Measurements from ENCODE around the gene NFE2L1. TPM values are rescaled to one million over a fixed set of nuclear protein-coding genes. Genes with fewer than 3 reads are reported as not detected.

NFE2L1 gene
- total and polyA plus RNA-seq, 2 experiments from 2014 or later = 42.4 to 86.4 TPM

DNA sequence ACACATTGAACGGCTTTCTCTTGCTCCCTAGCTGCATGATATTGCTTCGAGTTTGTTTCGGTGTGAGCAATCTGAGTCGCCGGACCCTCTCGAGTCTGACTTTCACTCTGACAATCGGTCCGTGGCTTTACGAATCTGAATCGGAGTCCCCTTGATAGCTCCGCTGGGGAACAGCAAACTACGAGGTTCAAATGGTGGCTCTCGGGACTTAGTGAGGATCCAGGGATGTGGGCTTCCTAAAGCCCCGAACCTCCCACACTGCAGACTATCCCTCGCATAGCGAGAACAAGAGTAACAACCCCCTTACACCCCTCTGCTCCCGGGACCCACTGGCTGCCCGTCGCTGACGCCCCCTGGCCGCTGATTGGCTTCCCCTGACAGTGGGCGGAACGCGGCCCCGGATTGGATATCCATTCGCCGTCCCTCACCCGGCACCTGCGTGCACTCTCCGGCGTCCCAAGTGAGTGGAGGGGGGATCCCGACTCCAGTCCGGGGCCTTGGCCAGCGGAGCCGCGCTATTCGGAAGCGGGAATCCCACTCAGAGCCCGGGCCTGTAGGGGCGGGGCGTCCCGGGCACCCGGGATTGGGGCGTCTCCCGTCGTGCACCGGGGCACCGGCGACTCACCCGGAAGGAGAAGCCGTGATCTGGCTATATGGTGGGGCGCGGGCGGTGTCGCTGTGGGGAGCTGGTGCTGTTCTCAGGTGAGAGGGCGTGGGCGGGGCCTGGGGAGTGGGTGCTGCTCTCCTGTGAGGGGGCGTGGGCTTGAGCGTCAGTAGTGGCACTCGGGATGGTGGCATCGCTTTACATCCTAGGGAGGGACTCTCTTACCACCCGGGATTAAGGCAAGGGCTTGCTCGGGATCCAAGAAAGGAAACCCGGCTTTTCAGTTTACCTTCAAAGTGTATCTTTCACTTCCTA, 59.2 kb downstream of the NFE2L1 start, which contains the start of gene SNX11:
TSS of gene SNX11 (plus strand) at position 630 of the 919 bp plus-strand sequence. CDS start 4,278 bp downstream, outside the sequence.
- Histone ChIP-seq H3K79me2 (peaks cover 42% of the 10 kb centered on the region), H3K4me3 (peak within 1 kb of the TSS; percentile 58), H3K9me3 (ENCODE audit: low read depth) (no peaks in the 10 kb centered on the region), H3K4me2 (peak within 1 kb of the TSS; percentile 84), H4K20me1 (ENCODE audit: insufficient read depth, poor library complexity, severe bottlenecking) (no peaks in the 10 kb centered on the region), H3K36me3 (replicated peaks; ENCODE audit: insufficient read depth, low read depth) (no peaks in the 10 kb centered on the region), H3K27me3 (no peaks in the 10 kb centered on the region), H2AFZ (peak within 1 kb of the TSS; percentile 96), H3K9me2 (replicated peaks; ENCODE audit: insufficient read depth) (no peaks in the 10 kb centered on the region), H3K4me1 (ENCODE audit: insufficient read depth) (no peaks in the 10 kb centered on the region), H3K27ac (peak within 1 kb of the TSS; percentile 90)
- TF ChIP-seq, protein P1, sequence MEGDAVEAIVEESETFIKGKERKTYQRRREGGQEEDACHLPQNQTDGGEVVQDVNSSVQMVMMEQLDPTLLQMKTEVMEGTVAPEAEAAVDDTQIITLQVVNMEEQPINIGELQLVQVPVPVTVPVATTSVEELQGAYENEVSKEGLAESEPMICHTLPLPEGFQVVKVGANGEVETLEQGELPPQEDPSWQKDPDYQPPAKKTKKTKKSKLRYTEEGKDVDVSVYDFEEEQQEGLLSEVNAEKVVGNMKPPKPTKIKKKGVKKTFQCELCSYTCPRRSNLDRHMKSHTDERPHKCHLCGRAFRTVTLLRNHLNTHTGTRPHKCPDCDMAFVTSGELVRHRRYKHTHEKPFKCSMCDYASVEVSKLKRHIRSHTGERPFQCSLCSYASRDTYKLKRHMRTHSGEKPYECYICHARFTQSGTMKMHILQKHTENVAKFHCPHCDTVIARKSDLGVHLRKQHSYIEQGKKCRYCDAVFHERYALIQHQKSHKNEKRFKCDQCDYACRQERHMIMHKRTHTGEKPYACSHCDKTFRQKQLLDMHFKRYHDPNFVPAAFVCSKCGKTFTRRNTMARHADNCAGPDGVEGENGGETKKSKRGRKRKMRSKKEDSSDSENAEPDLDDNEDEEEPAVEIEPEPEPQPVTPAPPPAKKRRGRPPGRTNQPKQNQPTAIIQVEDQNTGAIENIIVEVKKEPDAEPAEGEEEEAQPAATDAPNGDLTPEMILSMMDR (IDR thresholded peaks at IDR 0.05; ENCODE audit: poor library complexity) = no peak
- no peak for TF ChIP-seq EZH2 (IDR thresholded peaks at IDR 0.05; ENCODE audit: borderline replicate concordance)
- no peak for TF ChIP-seq EZH2phosphoT487 (IDR thresholded peaks at IDR 0.05; ENCODE audit: low read depth, severe bottlenecking, unreplicated experiment)
- DNase-seq (ENCODE audit: low spot score) = peak; percentile 95
- WGBS (ENCODE audit: low lambda C conversion rate, missing lambda C conversion rate) = 1% methylated on average over 63 of the region's 64 CpGs

DNA sequence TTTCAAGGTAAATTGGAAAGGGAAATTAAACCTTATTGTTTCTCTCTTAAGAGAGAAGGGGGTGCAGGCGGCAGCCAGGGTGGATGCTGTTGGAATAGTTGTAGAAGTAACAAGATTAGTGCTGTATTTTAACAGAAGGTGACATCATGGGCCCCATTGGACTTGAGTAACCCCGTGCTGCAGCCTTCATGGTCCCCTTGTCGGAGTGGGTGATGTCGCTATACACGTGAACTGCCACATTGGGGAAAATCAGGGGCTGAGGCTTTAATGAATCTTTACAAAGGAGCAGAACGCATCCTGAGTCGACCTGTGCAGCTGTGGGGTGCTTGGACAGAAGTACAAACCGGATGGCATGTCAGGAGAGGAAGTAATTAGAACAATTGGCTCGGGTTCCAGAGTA, 62.6 kb downstream of the NFE2L1 start:
- Histone ChIP-seq H3K4me3 (no peak overlapping the region), H3K79me2 (peaks cover 43% of the 10 kb centered on the region), H3K36me3 (replicated peaks; ENCODE audit: insufficient read depth, low read depth) (no peaks in the 10 kb centered on the region), H3K27ac (no peak overlapping the region), H3K27me3 (no peaks in the 10 kb centered on the region), H3K9me3 (ENCODE audit: low read depth) (no peaks in the 10 kb centered on the region), H3K9me2 (replicated peaks; ENCODE audit: insufficient read depth) (no peaks in the 10 kb centered on the region), H2AFZ (no peak overlapping the region), H3K4me1 (ENCODE audit: insufficient read depth) (no peaks in the 10 kb centered on the region), H4K20me1 (ENCODE audit: insufficient read depth, poor library complexity, severe bottlenecking) (no peaks in the 10 kb centered on the region), H3K4me2 (no peak overlapping the region)
- TF ChIP-seq EZH2phosphoT487 (IDR thresholded peaks at IDR 0.05; ENCODE audit: low read depth, severe bottlenecking, unreplicated experiment) (no peak), EZH2 (IDR thresholded peaks at IDR 0.05; ENCODE audit: borderline replicate concordance) (no peak)
- TF ChIP-seq, protein P1 (IDR thresholded peaks at IDR 0.05; ENCODE audit: poor library complexity) = no peak
- DNase-seq (ENCODE audit: low spot score) = no peak
- WGBS (ENCODE audit: low lambda C conversion rate, missing lambda C conversion rate) = 95% methylated on average over 9 of the region's 9 CpGs

MicroRNAs encoded within 50 kb of the gene (microRNA counts, 767-probe panel; counts per million panel counts)
- 6,077 counts per million, percentile 25 among the panel's probes with 10 or more counts for microRNA hsa-miR-152

Small RNA genes within 50 kb of the gene (microRNA-seq; reads per million reads assigned to microRNA genes)
- gene MIR152 = 1,639 reads per million, percentile 82 among the genes with 10 or more reads in this experiment

Small RNA genes within 50 kb of the gene (small RNA-seq; reads per million reads assigned to genes)
- gene AC004477.2 (not detected), gene MIR152 (213 reads per million, percentile 98 among the genes with 10 or more reads in this experiment), gene RNU6-1201P (not detected)

Other genes with a start within 250 kb of the NFE2L1 start
- 3.9 and 6.2 TPM in 2 replicates for gene OSBPL7, start 226.6 kb upstream of the NFE2L1 start, total RNA-seq
- gene OSBPL7, start 226.6 kb upstream of the NFE2L1 start, polyA plus RNA-seq = 9.3 and 9.8 TPM in 2 replicates
- 30.7 and 38.2 TPM in 2 replicates for gene MRPL10, start 216.8 kb upstream of the NFE2L1 start, total RNA-seq
- gene MRPL10, start 216.8 kb upstream of the NFE2L1 start, polyA plus RNA-seq = 33.7 and 34.7 TPM in 2 replicates
- not detected in 2 replicates for gene LRRC46, start 216.7 kb upstream of the NFE2L1 start, total RNA-seq
- 0.78 and 0.83 TPM in 2 replicates for gene LRRC46, start 216.7 kb upstream of the NFE2L1 start, polyA plus RNA-seq
- 20.4 and 35.3 TPM in 2 replicates for gene SCRN2, start 207.1 kb upstream of the NFE2L1 start, total RNA-seq
- 59.8 and 79.0 TPM in 2 replicates for gene SCRN2, start 207.1 kb upstream of the NFE2L1 start, polyA plus RNA-seq
- 0.80 and 1.3 TPM in 2 replicates for gene SP6, start 197.2 kb upstream of the NFE2L1 start, total RNA-seq
- 1.3 and 1.7 TPM in 2 replicates for gene SP6, start 197.2 kb upstream of the NFE2L1 start, polyA plus RNA-seq
- gene SP2, start 152.1 kb upstream of the NFE2L1 start, total RNA-seq = 1.5 and 3.3 TPM in 2 replicates
- gene SP2, start 152.1 kb upstream of the NFE2L1 start, polyA plus RNA-seq = 6.7 and 10.6 TPM in 2 replicates
- gene PNPO, start 106.8 kb upstream of the NFE2L1 start, total RNA-seq = 17.0 and 18.6 TPM in 2 replicates
- 10.4 and 12.2 TPM in 2 replicates for gene PNPO, start 106.8 kb upstream of the NFE2L1 start, polyA plus RNA-seq
- 64.9 and 66.4 TPM in 2 replicates for gene PRR15L, start 90.5 kb upstream of the NFE2L1 start, total RNA-seq
- 48.0 and 56.5 TPM in 2 replicates for gene PRR15L, start 90.5 kb upstream of the NFE2L1 start, polyA plus RNA-seq
- gene CDK5RAP3, start 77.2 kb upstream of the NFE2L1 start, total RNA-seq = 88.9 and 124 TPM in 2 replicates
- gene CDK5RAP3, start 77.2 kb upstream of the NFE2L1 start, polyA plus RNA-seq = 179 and 236 TPM in 2 replicates
- gene COPZ2, start 10.6 kb upstream of the NFE2L1 start, total RNA-seq = 36.0 and 40.7 TPM in 2 replicates
- 139 and 159 TPM in 2 replicates for gene COPZ2, start 10.6 kb upstream of the NFE2L1 start, polyA plus RNA-seq
- gene CBX1, start 53.1 kb downstream of the NFE2L1 start, total RNA-seq = 49.0 and 57.0 TPM in 2 replicates
- 20.7 and 23.5 TPM in 2 replicates for gene CBX1, start 53.1 kb downstream of the NFE2L1 start, polyA plus RNA-seq
- 11.3 and 12.4 TPM in 2 replicates for gene SNX11, start 59.4 kb downstream of the NFE2L1 start, total RNA-seq
- 9.2 and 13.2 TPM in 2 replicates for gene SNX11, start 59.4 kb downstream of the NFE2L1 start, polyA plus RNA-seq

Measured in hepatocyte (in vitro differentiated cells).